NCI-H1105 treated with DMSO at 0.1 percent for 48 hours (cell line): ENCODE data around the gene REXO1.

Source experiments
- DNase-seq: peaks from one replicate; lab custom pipeline; 2025; lab: John Stamatoyannopoulos, UW

The REXO1 gene

GRCh38 chr19:1766800-1767352, 81.4 kb downstream of the REXO1 start:
- no peak for DNase-seq

DNA sequence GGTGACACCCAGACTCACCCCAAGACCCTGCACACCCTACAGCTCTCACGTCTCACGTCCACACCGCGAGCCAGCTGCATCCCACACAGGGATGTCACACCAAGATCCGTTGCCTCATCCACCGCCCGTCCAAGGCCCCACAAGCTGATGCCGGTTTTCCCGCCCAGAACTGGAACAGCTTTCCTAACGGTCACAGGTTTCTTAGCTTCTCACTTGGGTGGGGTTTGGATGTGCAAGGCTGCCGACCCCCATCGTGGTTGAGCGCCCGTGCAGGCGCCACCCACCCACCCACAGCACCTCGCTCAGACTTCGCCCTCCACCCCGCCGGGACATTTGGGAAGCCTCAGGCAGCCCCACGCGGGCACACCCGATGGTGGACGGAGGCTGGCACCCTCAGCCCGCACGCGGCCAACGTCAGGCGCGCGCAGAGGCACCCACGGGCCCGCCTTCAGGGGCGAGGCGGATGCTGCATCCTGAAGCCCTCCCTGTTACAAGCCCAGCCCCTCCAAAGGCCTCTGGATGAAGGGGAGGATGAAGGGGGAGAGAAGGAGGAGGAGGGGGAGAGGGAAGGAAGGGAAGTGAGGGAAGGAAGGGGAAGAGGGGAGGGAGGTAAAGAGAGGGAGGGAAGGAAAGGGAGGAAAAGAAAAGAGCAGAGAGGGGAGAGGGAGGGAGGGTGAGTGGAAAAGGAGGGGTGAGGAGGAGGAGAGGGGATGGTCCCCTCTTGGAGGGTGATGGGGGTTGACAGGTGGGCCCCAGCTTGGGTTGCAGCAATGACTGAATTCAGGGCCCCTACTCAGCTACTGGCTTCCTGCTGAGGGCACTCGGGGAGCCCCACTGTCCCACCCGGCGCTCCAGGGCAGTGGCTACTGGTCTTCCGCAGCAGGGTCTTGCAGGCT, 82.1 kb downstream of the REXO1 start:
- no peak for DNase-seq
